H1 (cell line): ENCODE data around the gene PLPP4. TPM values are rescaled to one million over a fixed set of nuclear protein-coding genes. Genes with fewer than 3 reads are reported as not detected.

Source experiments
- CTCF ChIA-PET: fragments of 300-600 bp; sonication (Branson Sonifier 250); formaldehyde crosslinking; loops from one replicate; lab custom pipeline; 2021; ENCODE audit not compliant: partially characterized antibody; lab: Charles Lee
- POLR2A ChIA-PET: fragments of 300-600 bp; sonication (Branson Sonifier 250); formaldehyde crosslinking; loops from one replicate; lab custom pipeline; 2021; ENCODE audit warnings: inconsistent platforms; ENCODE audit not compliant: partially characterized antibody; lab: Charles Lee
- DNase-seq, 2 experiments: peaks; one replicate each; pipeline versions ENCODE4 v3.0.0 to v3.0.0-alpha.2; 2010 to 2022; ENCODE audit warnings: low spot score in 2 of 2, low read depth in 1 of 2, mixed read lengths in 1 of 2
- FAIRE-seq: peaks from 2 replicates; lab custom pipeline; 2011; peaks lifted over from hg19 to GRCh38; lab: Jason Lieb, UNC
- H2AFZ ChIP-seq: 2 replicates; pipeline ENCODE4 v1.8.1; 2012; ENCODE audit warnings: low read length, inconsistent platforms
- H2AK5ac ChIP-seq: 2 replicates; pipeline ENCODE4 v1.6.1; 2013; ENCODE audit warnings: low read depth, low read length
- H2BK120ac ChIP-seq: replicated peaks from 2 replicates; pipeline ENCODE3; 2013; ENCODE audit warnings: low read depth, low read length, inconsistent platforms
- H2BK12ac ChIP-seq: 2 replicates; pipeline ENCODE4 v1.6.1; 2013; ENCODE audit warnings: low read depth, low read length
- H2BK15ac ChIP-seq: 2 replicates; pipeline ENCODE4 v1.6.1; 2013; ENCODE audit warnings: low read length
- H2BK20ac ChIP-seq: 2 replicates; pipeline ENCODE4 v1.6.1; 2013; ENCODE audit warnings: low read length
- H2BK5ac ChIP-seq: 2 replicates; pipeline ENCODE4 v1.6.1; 2013; ENCODE audit warnings: low read depth, low read length
- H3K14ac ChIP-seq: 2 replicates; pipeline ENCODE4 v1.6.1; 2013; ENCODE audit warnings: inconsistent platforms; ENCODE audit not compliant: insufficient read length
- H3K18ac ChIP-seq: 2 replicates; pipeline ENCODE4 v1.6.1; 2013; ENCODE audit warnings: low read length; ENCODE audit errors: extremely low read depth
- H3K23ac ChIP-seq: 2 replicates; pipeline ENCODE4 v1.6.1; 2013; ENCODE audit warnings: inconsistent platforms; ENCODE audit not compliant: insufficient read length
- H3K23me2 ChIP-seq: 2 replicates; pipeline ENCODE4 v1.6.1; 2013; ENCODE audit warnings: low read depth, low read length
- H3K27ac ChIP-seq: 2 replicates; pipeline ENCODE4 v1.6.1; 2011; ENCODE audit warnings: low read depth, low read length, inconsistent platforms
- H3K27me3 ChIP-seq, 4 experiments: replicated peaks in 1 of 4; 1 replicate in 1 of 4; 2 replicates in 3 of 4; pipeline versions ENCODE4 v1.6.1 to v1.8.1; 2011 to 2013; ENCODE audit warnings: low read length in 3 of 4, mild to moderate bottlenecking in 3 of 4, inconsistent platforms in 2 of 4, mixed read lengths in 2 of 4, moderate library complexity in 1 of 4; ENCODE audit not compliant: control insufficient read depth in 3 of 4, insufficient read depth in 3 of 4; ENCODE audit errors: extremely low read depth in 1 of 4
- H3K36me3 ChIP-seq, 4 experiments: 2 replicates each; pipeline versions ENCODE4 v1.6.1 to v1.8.1; 2011 to 2013; ENCODE audit warnings: mild to moderate bottlenecking in 4 of 4, low read length in 3 of 4, moderate library complexity in 2 of 4, control low read depth in 1 of 4, inconsistent platforms in 1 of 4; ENCODE audit not compliant: insufficient read depth in 4 of 4, control insufficient read depth in 2 of 4
- H3K4ac ChIP-seq: replicated peaks from 2 replicates; pipeline ENCODE3; 2013; ENCODE audit warnings: low read length, low read depth, mixed read lengths, inconsistent platforms; ENCODE audit not compliant: insufficient read length
- H3K4me1 ChIP-seq, 4 experiments: replicated peaks in 1 of 4; 1 replicate in 1 of 4; 2 replicates in 3 of 4; pipeline versions ENCODE4 v1.6.1 to v1.8.1; 2011 to 2013; ENCODE audit warnings: low read length in 3 of 4, inconsistent platforms in 2 of 4, mixed read lengths in 1 of 4; ENCODE audit not compliant: insufficient read depth in 4 of 4, control insufficient read depth in 3 of 4
- H3K4me2 ChIP-seq, 2 experiments: 2 replicates each; pipeline versions ENCODE4 v1.6.1 to v1.8.1; 2011 to 2013; ENCODE audit warnings: low read depth in 2 of 2, low read length in 2 of 2, control low read depth in 1 of 2, inconsistent platforms in 1 of 2, mild to moderate bottlenecking in 1 of 2; ENCODE audit not compliant: insufficient read depth in 1 of 2
- H3K4me3 ChIP-seq, 4 experiments: fragments of 200-600, 300-600 bp in 1 of 4; sonication (generic), shearing (Covaris generic), sonication (Bioruptor Twin) in 1 of 4; 2 replicates each; pipeline versions ENCODE4 v1.5.1 to v1.8.1; 2011 to 2016; ENCODE audit warnings: low read length in 4 of 4, low read depth in 3 of 4, control low read depth in 2 of 4, inconsistent platforms in 2 of 4, mild to moderate bottlenecking in 2 of 4, mixed read lengths in 1 of 4, moderate library complexity in 1 of 4; ENCODE audit not compliant: insufficient read depth in 2 of 4; ENCODE audit errors: extremely low read depth in 1 of 4
- H3K56ac ChIP-seq: replicated peaks from 2 replicates; pipeline ENCODE3; 2013; ENCODE audit warnings: low read depth, mild to moderate bottlenecking, mixed read lengths, low read length, inconsistent platforms; ENCODE audit not compliant: insufficient read length
- H3K79me1 ChIP-seq: 2 replicates; pipeline ENCODE4 v1.6.1; 2013; ENCODE audit warnings: low read depth, low read length, control low read depth
- H3K79me2 ChIP-seq, 2 experiments: 2 replicates each; pipeline versions ENCODE4 v1.6.1 to v1.8.1; 2012 to 2013; ENCODE audit warnings: low read length in 2 of 2, mild to moderate bottlenecking in 2 of 2, inconsistent platforms in 1 of 2; ENCODE audit not compliant: insufficient read depth in 2 of 2, control insufficient read depth in 1 of 2
- H3K9ac ChIP-seq, 4 experiments: replicated peaks in 1 of 4; 1 replicate in 1 of 4; 2 replicates in 3 of 4; pipeline versions ENCODE4 v1.6.1 to v1.8.1; 2011 to 2013; ENCODE audit warnings: low read depth in 3 of 4, low read length in 3 of 4, control low read depth in 2 of 4, mild to moderate bottlenecking in 2 of 4, moderate library complexity in 2 of 4, inconsistent platforms in 1 of 4; ENCODE audit errors: extremely low read depth in 1 of 4
- H3K9me3 ChIP-seq, 2 experiments: 2 replicates each; pipeline versions ENCODE4 v1.6.1 to v1.8.1; 2012 to 2013; ENCODE audit warnings: mild to moderate bottlenecking in 2 of 2, moderate library complexity in 2 of 2, control low read depth in 1 of 2, inconsistent platforms in 1 of 2, low read depth in 1 of 2, low read length in 1 of 2, mixed read lengths in 1 of 2; ENCODE audit not compliant: insufficient read depth in 2 of 2
- H4K20me1 ChIP-seq, 2 experiments: replicated peaks in 1 of 2; 2 replicates each; pipeline versions ENCODE3 to v1.8.1; 2011 to 2013; ENCODE audit warnings: inconsistent platforms in 2 of 2, low read length in 2 of 2, mild to moderate bottlenecking in 1 of 2; ENCODE audit not compliant: insufficient read depth in 2 of 2, control insufficient read depth in 1 of 2
- H4K5ac ChIP-seq: 2 replicates; pipeline ENCODE4 v1.6.1; 2013; ENCODE audit warnings: low read length, low read depth, mixed read lengths, inconsistent platforms; ENCODE audit not compliant: insufficient read length
- H4K8ac ChIP-seq: 2 replicates; pipeline ENCODE4 v1.8.0; 2013; ENCODE audit warnings: mild to moderate bottlenecking, moderate library complexity, low read length, inconsistent platforms; ENCODE audit not compliant: insufficient read depth; ENCODE audit errors: extremely low read depth
- H4K91ac ChIP-seq: replicated peaks from 2 replicates; pipeline ENCODE3; 2013; ENCODE audit warnings: low read length, mixed read lengths, inconsistent platforms; ENCODE audit not compliant: insufficient read length
- FOSL1 ChIP-seq: IDR thresholded peaks from 2 replicates; pipeline ENCODE4 v1.6.1; 2011; ENCODE audit warnings: mild to moderate bottlenecking, low read depth, low read length, moderate library complexity; ENCODE audit not compliant: insufficient read depth
- HDAC2 ChIP-seq, 2 experiments: fragments of 300-600 bp in 1 of 2; sonication (generic) in 1 of 2; IDR thresholded peaks; 2 replicates each; pipeline ENCODE4 v1.6.1; 2011 to 2012; ENCODE audit warnings: low read depth in 2 of 2, low read length in 2 of 2, mild to moderate bottlenecking in 2 of 2, moderate library complexity in 2 of 2, borderline replicate concordance in 1 of 2, inconsistent platforms in 1 of 2
- SIN3A ChIP-seq, 2 experiments: IDR thresholded peaks in 1 of 2; conservative IDR thresholded peaks in 1 of 2; 2 replicates each; pipeline ENCODE4 v1.6.1; 2011 to 2012; ENCODE audit warnings: low read length in 2 of 2, improper control_type of control experiment in 1 of 2, low read depth in 1 of 2, mild to moderate bottlenecking in 1 of 2
- YY1 ChIP-seq: IDR thresholded peaks from 2 replicates; pipeline ENCODE4 v1.6.1; 2011; ENCODE audit warnings: low read depth, mild to moderate bottlenecking, low read length
- WGBS, 2 experiments: shearing (Covaris generic) in 1 of 2; methylation state at CpG; one replicate each; pipeline versions ENCODE4 v1.1.6 to v1.1.7; 2013 to 2015; ENCODE audit warnings: low lambda C conversion rate in 2 of 2, mixed read lengths in 2 of 2, inconsistent platforms in 1 of 2, low coverage in 1 of 2, missing lambda C conversion rate in 1 of 2; ENCODE audit not compliant: insufficient replicate concordance in 2 of 2, insufficient coverage in 1 of 2, insufficient read length in 1 of 2; ENCODE audit errors: extremely low coverage in 1 of 2, missing lambda C conversion rate in 1 of 2; 5-methylcytosine and 5-hydroxymethylcytosine counted together
- polyA plus RNA-seq, 7 experiments: library from polyadenylated mRNA; depleted of rRNA in 3 of 7; stranded (reverse) in 5 of 7; unstranded in 2 of 7; fragments of >200 nt in 5 of 7; fragments of 200-250 nt in 2 of 7; gene quantifications; 1 replicate in 5 of 7; 2 replicates in 1 of 7; 4 replicates in 1 of 7; pipeline versions ENCODE4 v1.2.1 to v1.2.3, GENCODE V29; 2011 to 2013; ENCODE audit warnings: missing spikeins in 2 of 7, mixed read lengths in 2 of 7
- total RNA-seq: library from RNA; stranded (reverse); fragmentation: NEBNext Ultra II Directional; extraction: Animal tissue kit (Norgen Biotek cat#: 25700); gene quantifications from 2 replicates; pipeline ENCODE4 v1.2.1, GENCODE V29; 2021

PLPP4 gene
- total and polyA plus RNA-seq, 2 of the 8 experiments (the other 6 are each of a cell fraction or from before 2014, with no cell fraction given), result 0.30 TPM; not detected in 1

DNA sequence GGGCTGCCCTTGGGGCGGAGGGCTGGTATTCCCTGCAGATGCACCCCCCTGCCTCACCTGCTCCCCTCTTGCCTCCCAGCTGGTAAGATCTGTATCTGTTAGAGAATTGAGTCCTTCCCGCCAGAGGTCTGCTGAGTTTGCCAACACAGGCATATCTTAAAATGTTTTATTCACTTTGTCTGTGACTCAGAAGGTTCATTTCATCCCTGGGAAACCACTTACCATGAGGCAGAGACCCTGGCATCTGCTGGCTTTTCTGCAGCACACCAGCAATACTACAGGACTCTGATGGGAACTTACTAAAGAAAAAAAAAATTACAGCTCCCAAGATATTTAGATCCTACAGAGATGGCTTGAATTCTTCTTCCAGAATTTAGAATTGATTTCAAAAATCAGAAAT lies 131.3 kb downstream of the PLPP4 start:
- no peak for TF ChIP-seq HDAC2 (IDR thresholded peaks at IDR 0.05; ENCODE audit: borderline replicate concordance in 1 of 2, low read depth in 2 of 2, low read length in 2 of 2)
- no peak for TF ChIP-seq SIN3A (conservative IDR thresholded peaks at IDR 0.05 in 1 of 2, IDR thresholded peaks at IDR 0.05 in 1 of 2; ENCODE audit: low read depth in 1 of 2, low read length in 2 of 2)
- TF ChIP-seq FOSL1, result no peak
- no peak for TF ChIP-seq YY1
- TF ChIP-seq, all 59 proteins: peak for 0
- DNase-seq (no peak), FAIRE-seq (no peak)
- no peak overlapping the region for H3K18ac ChIP-seq
- H2BK12ac ChIP-seq, result no peak overlapping the region
- H3K4me3 ChIP-seq, result no peak overlapping the region
- no peaks in the 10 kb centered on the region for H3K36me3 ChIP-seq
- H2BK120ac ChIP-seq, result no peak overlapping the region
- H3K9ac ChIP-seq, result no peak overlapping the region
- H3K27ac ChIP-seq, result no peak overlapping the region
- H4K20me1 ChIP-seq, result no peaks in the 10 kb centered on the region
- H3K4me2 ChIP-seq, result no peak overlapping the region
- no peak overlapping the region for H3K4ac ChIP-seq
- no peaks in the 10 kb centered on the region for H3K79me1 ChIP-seq
- no peaks in the 10 kb centered on the region for H3K79me2 ChIP-seq
- H3K14ac ChIP-seq, result no peak overlapping the region
- H4K5ac ChIP-seq, result no peak overlapping the region
- H2BK20ac ChIP-seq, result no peak overlapping the region
- H3K23ac ChIP-seq, result no peak overlapping the region
- H4K91ac ChIP-seq, result no peak overlapping the region
- WGBS, 2 experiments, result 76% methylated on average over 2 of the region's 2 CpGs; no CpG with 5 or more reads in 1 of the 2 experiments
- H3K9me3 ChIP-seq, result no peaks in the 10 kb centered on the region
- H3K56ac ChIP-seq, result no peak overlapping the region
- no peaks in the 10 kb centered on the region for H3K23me2 ChIP-seq
- no peak overlapping the region for H2BK15ac ChIP-seq
- POLR2A ChIA-PET, result no interaction called here
- no peak overlapping the region for H4K8ac ChIP-seq
- H2BK5ac ChIP-seq, result no peak overlapping the region
- no peaks in the 10 kb centered on the region for H3K4me1 ChIP-seq
- H2AFZ ChIP-seq, result no peak overlapping the region
- no peak overlapping the region for H2AK5ac ChIP-seq
- H3K27me3 ChIP-seq, result no peaks in the 10 kb centered on the region
- CTCF ChIA-PET, result interaction anchor here (0.8 to 3.9 kb wide), 2 partner anchors 9 to 165 kb away, joined by 4 to 10 read pairs; no protein-coding TSS in a partner anchor
